GM12891 (cell line): ENCODE data around the gene IQSEC2.

Source experiments
- POLR2A ChIP-seq: IDR thresholded peaks from 2 replicates; pipeline ENCODE4 v1.6.1; 2011; ENCODE audit warnings: low read depth, low read length, control low read depth
- POLR2AphosphoS5 ChIP-seq: IDR thresholded peaks from 2 replicates; pipeline ENCODE4 v1.6.1; 2011; ENCODE audit warnings: low read depth, low read length, control low read depth
- POU2F2 ChIP-seq: IDR thresholded peaks from 2 replicates; pipeline ENCODE4 v1.6.1; 2011; ENCODE audit warnings: low read depth, mild to moderate bottlenecking, control low read depth, low read length, moderate library complexity
- TAF1 ChIP-seq: IDR thresholded peaks from 2 replicates; pipeline ENCODE4 v1.6.1; 2011; ENCODE audit warnings: low read depth, low read length, control low read depth

GRCh38 chrX:53272808-53273337, 8.5 kb downstream of the IQSEC2 start:
- no peak for TF ChIP-seq POLR2A
- TF ChIP-seq TAF1 = no peak
- no peak for TF ChIP-seq POLR2AphosphoS5
- no peak for TF ChIP-seq POU2F2
